Ishikawa (cell line): ENCODE results near the gene NEDD4L.

ENCODE experiments used
- CEBPB ChIP-seq: IDR thresholded peaks from 2 replicates; pipeline ENCODE4 v1.6.1; 2012
- CREB1 ChIP-seq: IDR thresholded peaks from 2 replicates; pipeline ENCODE4 v1.6.1; 2012; ENCODE audit warnings: low read depth
- EGR1 ChIP-seq: IDR thresholded peaks from 2 replicates; pipeline ENCODE4 v1.6.1; 2012
- EP300 ChIP-seq: IDR thresholded peaks from 2 replicates; pipeline ENCODE4 v1.6.1; 2012; ENCODE audit warnings: borderline replicate concordance
- FOXM1 ChIP-seq: IDR thresholded peaks from 2 replicates; pipeline ENCODE4 v1.6.1; 2012; ENCODE audit warnings: low read depth, borderline replicate concordance
- NFIC ChIP-seq: IDR thresholded peaks from 2 replicates; pipeline ENCODE4 v1.6.1; 2012
- RAD21 ChIP-seq: IDR thresholded peaks from 2 replicates; pipeline ENCODE4 v1.6.1; 2012; ENCODE audit warnings: low read depth
- TAF1 ChIP-seq: IDR thresholded peaks from 2 replicates; pipeline ENCODE4 v1.6.1; 2012; ENCODE audit warnings: low read depth, mild to moderate bottlenecking
- TCF12 ChIP-seq: IDR thresholded peaks from 2 replicates; pipeline ENCODE4 v1.6.1; 2012; ENCODE audit warnings: low read depth
- TEAD4 ChIP-seq: IDR thresholded peaks from 2 replicates; pipeline ENCODE4 v1.6.1; 2012
- YY1 ChIP-seq: IDR thresholded peaks from 2 replicates; pipeline ENCODE4 v1.6.1; 2012; ENCODE audit warnings: low read depth
- ZBTB7A ChIP-seq: IDR thresholded peaks from 2 replicates; pipeline ENCODE4 v1.6.1; 2012; ENCODE audit warnings: low read depth
- TF ChIP-seq, protein P1 (sequence below): IDR thresholded peaks from 2 replicates; pipeline ENCODE4 v1.6.1; 2012; ENCODE audit warnings: low read depth, mild to moderate bottlenecking
- TF ChIP-seq, protein P2 (sequence below): IDR thresholded peaks from 2 replicates; pipeline ENCODE4 v1.6.1; 2012
- TF ChIP-seq, protein P3 (sequence below): IDR thresholded peaks from 2 replicates; pipeline ENCODE4 v1.6.1; 2012

NEDD4L gene

DNA sequence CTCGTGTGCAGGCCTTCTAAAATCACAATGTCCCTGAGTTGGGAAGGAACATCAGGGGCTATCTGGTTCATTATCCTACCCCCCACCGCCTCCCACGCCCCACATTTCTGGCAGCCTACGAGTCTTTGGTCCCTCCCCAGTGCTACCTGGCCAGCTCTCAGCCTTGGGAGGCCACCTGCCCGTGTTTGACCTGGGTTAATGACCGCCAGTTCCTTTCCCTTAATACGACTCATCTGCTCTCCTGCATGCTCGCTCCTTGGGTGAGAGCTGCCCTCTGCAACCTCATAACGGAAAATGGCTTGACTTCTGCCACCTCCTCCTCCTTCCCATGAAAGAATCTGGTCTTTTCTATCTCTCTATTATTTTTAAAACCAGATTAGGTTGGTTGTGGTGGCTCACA is 112.5 kb downstream of the NEDD4L start:
- TF ChIP-seq CREB1 = no peak
- TF ChIP-seq, protein P1, sequence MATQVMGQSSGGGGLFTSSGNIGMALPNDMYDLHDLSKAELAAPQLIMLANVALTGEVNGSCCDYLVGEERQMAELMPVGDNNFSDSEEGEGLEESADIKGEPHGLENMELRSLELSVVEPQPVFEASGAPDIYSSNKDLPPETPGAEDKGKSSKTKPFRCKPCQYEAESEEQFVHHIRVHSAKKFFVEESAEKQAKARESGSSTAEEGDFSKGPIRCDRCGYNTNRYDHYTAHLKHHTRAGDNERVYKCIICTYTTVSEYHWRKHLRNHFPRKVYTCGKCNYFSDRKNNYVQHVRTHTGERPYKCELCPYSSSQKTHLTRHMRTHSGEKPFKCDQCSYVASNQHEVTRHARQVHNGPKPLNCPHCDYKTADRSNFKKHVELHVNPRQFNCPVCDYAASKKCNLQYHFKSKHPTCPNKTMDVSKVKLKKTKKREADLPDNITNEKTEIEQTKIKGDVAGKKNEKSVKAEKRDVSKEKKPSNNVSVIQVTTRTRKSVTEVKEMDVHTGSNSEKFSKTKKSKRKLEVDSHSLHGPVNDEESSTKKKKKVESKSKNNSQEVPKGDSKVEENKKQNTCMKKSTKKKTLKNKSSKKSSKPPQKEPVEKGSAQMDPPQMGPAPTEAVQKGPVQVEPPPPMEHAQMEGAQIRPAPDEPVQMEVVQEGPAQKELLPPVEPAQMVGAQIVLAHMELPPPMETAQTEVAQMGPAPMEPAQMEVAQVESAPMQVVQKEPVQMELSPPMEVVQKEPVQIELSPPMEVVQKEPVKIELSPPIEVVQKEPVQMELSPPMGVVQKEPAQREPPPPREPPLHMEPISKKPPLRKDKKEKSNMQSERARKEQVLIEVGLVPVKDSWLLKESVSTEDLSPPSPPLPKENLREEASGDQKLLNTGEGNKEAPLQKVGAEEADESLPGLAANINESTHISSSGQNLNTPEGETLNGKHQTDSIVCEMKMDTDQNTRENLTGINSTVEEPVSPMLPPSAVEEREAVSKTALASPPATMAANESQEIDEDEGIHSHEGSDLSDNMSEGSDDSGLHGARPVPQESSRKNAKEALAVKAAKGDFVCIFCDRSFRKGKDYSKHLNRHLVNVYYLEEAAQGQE = no peak
- TF ChIP-seq ZBTB7A = no peak
- TF ChIP-seq, protein P2, sequence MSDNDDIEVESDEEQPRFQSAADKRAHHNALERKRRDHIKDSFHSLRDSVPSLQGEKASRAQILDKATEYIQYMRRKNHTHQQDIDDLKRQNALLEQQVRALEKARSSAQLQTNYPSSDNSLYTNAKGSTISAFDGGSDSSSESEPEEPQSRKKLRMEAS = no peak
- no peak for TF ChIP-seq RAD21
- TF ChIP-seq CEBPB = no peak
- no peak for TF ChIP-seq TEAD4
- TF ChIP-seq NFIC = no peak
- no peak for TF ChIP-seq TCF12

DNA sequence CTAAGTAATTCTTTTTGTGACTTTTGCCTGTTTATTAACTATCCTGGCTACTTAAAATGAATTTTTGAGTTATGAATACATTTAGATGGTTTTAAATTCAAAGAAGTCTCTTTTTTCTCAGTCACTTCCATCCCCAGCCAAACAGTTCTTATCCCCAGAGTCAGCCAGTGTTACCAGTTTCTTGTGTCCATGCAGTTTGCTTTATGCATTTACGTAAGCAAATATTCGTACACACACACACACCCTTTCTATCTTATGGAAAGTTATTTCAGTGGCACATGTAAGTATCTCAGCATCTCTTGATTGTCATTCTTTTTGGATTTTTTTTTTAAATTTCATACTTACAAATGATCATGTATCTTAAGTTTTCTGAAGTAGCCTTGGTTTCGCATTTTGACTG is 113.2 kb downstream of the NEDD4L start:
- TF ChIP-seq, protein P2 = no peak
- TF ChIP-seq FOXM1 (no peak), YY1 (no peak), EGR1 (no peak)
- TF ChIP-seq, protein P1 = no peak

DNA sequence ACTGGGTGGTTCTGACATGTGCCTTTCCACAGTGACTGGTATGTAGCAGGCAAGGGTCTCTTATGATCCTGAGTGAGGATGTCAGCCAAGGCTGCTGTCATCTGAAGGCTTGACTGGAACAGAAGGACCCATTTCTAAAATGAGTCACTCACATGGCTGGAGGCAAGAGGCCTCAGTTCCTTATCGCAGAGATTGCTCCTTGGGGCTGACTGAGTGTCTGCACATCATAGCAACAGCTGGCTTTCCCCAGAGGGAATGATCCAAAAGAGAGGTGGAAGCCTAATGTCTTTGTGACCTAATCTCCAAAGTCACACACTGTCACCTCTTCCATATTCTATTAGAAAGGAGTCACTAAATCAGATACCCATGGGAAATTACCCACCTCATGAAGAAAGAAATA is 114.0 kb downstream of the NEDD4L start:
- TF ChIP-seq TCF12 = no peak
- TF ChIP-seq TEAD4 = no peak
- no peak for TF ChIP-seq CEBPB
- TF ChIP-seq EP300 = no peak
- TF ChIP-seq, protein P3, sequence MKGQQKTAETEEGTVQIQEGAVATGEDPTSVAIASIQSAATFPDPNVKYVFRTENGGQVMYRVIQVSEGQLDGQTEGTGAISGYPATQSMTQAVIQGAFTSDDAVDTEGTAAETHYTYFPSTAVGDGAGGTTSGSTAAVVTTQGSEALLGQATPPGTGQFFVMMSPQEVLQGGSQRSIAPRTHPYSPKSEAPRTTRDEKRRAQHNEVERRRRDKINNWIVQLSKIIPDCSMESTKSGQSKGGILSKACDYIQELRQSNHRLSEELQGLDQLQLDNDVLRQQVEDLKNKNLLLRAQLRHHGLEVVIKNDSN = no peak
- no peak for TF ChIP-seq YY1
- TF ChIP-seq, protein P1 = no peak
- no peak for TF ChIP-seq FOXM1
- no peak for TF ChIP-seq TAF1
- no peak for TF ChIP-seq RAD21
- TF ChIP-seq, protein P2 = no peak
- no peak for TF ChIP-seq NFIC
- no peak for TF ChIP-seq EGR1
- no peak for TF ChIP-seq CREB1

DNA sequence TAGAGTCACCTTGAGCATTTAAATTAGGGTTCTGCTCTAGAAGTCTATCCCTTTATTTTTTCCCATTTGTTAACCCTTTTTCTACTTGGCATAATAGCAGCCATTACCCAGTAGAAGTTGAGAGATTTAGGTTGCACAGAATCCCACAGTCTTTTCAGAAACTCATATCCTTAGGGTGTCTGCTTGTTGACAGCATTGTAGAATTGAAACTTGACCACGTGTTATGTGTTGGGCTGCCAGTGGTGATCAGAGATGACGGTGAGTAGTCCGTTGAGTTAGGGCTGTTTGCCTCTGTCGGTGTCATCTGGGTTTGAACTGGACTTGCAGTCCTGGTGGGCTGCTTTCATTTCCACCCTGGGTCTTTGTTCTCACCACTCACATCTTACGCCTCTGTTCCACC is 114.4 kb downstream of the NEDD4L start:
- TF ChIP-seq TAF1 (no peak), NFIC (no peak), EGR1 (no peak), CEBPB (no peak), TCF12 (no peak), TEAD4 (no peak), ZBTB7A (no peak), EP300 (no peak), CREB1 (no peak), FOXM1 (no peak), YY1 (no peak)
- TF ChIP-seq, protein P3 = no peak
- TF ChIP-seq, protein P1 = no peak
- TF ChIP-seq, protein P2 = no peak
